Left lung (tissue), 10 donors: ENCODE data around the gene ZNF212. TPM values are rescaled to one million over a fixed set of nuclear protein-coding genes. Genes with fewer than 3 reads are reported as not detected.

Experiments used
- ATAC-seq: fragments of 200-7000 bp; cut with Tn5 transposase; one replicate; pipeline ENCODE4 v1.9.1; 2020; ENCODE audit warnings: moderate library complexity
- DNase-seq, 4 donors: peaks; one replicate each; pipeline ENCODE4 v3.0.0-alpha.2; 2013 to 2020
- H3K27ac ChIP-seq, 2 donors: fragments of 200-600 bp; sonication (generic) in 1 of 2; one replicate each; pipeline versions ENCODE4 v1.5.0 to v1.8.0; 2020 to 2021
- H3K27me3 ChIP-seq, 2 donors: fragments of 200-600 bp; sonication (generic) in 1 of 2; one replicate each; pipeline versions ENCODE4 v1.5.0 to v1.8.0; 2020 to 2021
- H3K36me3 ChIP-seq, 2 donors: fragments of 200-600 bp; sonication (generic) in 1 of 2; one replicate each; pipeline versions ENCODE4 v1.5.0 to v1.8.0; 2020 to 2021
- H3K4me1 ChIP-seq, 2 donors: fragments of 200-600 bp; one replicate each; pipeline ENCODE4 v1.8.0; 2021
- H3K4me3 ChIP-seq, 2 donors: fragments of 200-600 bp; sonication (generic) in 1 of 2; one replicate each; pipeline versions ENCODE4 v1.5.0 to v1.8.0; 2020 to 2021; ENCODE audit warnings: mild to moderate bottlenecking in 1 of 2
- H3K9me3 ChIP-seq, 2 donors: fragments of 200-600 bp; sonication (generic) in 1 of 2; one replicate each; pipeline versions ENCODE4 v1.5.0 to v1.8.0; 2020 to 2021
- intact Hi-C, 2 donors: fragments of 100-400 bp; cut with DNase I; formaldehyde crosslinking; loops; one replicate each; pipeline versions ENCODE4 v1.11.2 to v1.14.2; 2022
- polyA plus RNA-seq, 6 donors: library from polyadenylated mRNA; unstranded; fragments of 120-200 nt; gene quantifications; one replicate each; pipeline ENCODE4 v1.2.1, GENCODE V29; 2013; ENCODE audit not compliant: insufficient read length in 6 of 6
- total RNA-seq, 2 donors: library from RNA; stranded (reverse); fragmentation: NEBNext Ultra II Directional; extraction: Animal tissue kit (Norgen Biotek cat#: 25700); gene quantifications; one replicate each; pipeline ENCODE4 v1.2.1, GENCODE V29; 2021
- TF ChIP-seq, protein P1 (sequence below), 2 donors: fragments of 200-600 bp; sonication (generic) in 1 of 2; IDR thresholded peaks; one replicate each; pipeline versions ENCODE4 v1.5.0 to v1.8.0; 2021; ENCODE audit warnings: antibody characterized with exemption in 2 of 2
- donor health status: DM: no; HTN: yes; CAD: no.
- donor health status: DM: no; HTN: no; CAD: no.

The ZNF212 gene
- total and polyA plus RNA-seq, 8 donors, result 7.4 to 18.1 (median 16.0) TPM

- Histone ChIP-seq H3K9me3 (no peaks in the 10 kb centered on the region), H3K36me3 (peaks cover 0 to 68% of the 10 kb centered on the region in 2 donors), H3K4me1 (no peaks in the 10 kb centered on the region), H3K27ac (no peak overlapping the region), H3K4me3 (no peak overlapping the region), H3K27me3 (no peaks in the 10 kb centered on the region)
- ATAC-seq (no peak), DNase-seq (peak in 1 of 4 donors; percentile 22)
- intact Hi-C loops, result no loop called here
- TF ChIP-seq, protein P1, sequence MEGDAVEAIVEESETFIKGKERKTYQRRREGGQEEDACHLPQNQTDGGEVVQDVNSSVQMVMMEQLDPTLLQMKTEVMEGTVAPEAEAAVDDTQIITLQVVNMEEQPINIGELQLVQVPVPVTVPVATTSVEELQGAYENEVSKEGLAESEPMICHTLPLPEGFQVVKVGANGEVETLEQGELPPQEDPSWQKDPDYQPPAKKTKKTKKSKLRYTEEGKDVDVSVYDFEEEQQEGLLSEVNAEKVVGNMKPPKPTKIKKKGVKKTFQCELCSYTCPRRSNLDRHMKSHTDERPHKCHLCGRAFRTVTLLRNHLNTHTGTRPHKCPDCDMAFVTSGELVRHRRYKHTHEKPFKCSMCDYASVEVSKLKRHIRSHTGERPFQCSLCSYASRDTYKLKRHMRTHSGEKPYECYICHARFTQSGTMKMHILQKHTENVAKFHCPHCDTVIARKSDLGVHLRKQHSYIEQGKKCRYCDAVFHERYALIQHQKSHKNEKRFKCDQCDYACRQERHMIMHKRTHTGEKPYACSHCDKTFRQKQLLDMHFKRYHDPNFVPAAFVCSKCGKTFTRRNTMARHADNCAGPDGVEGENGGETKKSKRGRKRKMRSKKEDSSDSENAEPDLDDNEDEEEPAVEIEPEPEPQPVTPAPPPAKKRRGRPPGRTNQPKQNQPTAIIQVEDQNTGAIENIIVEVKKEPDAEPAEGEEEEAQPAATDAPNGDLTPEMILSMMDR (IDR thresholded peaks at IDR 0.05), result no peak
These were observed 12.9 kb downstream of the ZNF212 start for GRCh38 chr7:149252378-149252777.

GRCh38 chr7:149253665-149254064 lies 14.2 kb downstream of the ZNF212 start:
- no peak overlapping the region for H3K4me3 ChIP-seq
- TF ChIP-seq, protein P1 (IDR thresholded peaks at IDR 0.05), result no peak
- intact Hi-C loops, result no loop called here
- peaks cover 0 to 68% of the 10 kb centered on the region in 2 donors for H3K36me3 ChIP-seq
- H3K27me3 ChIP-seq, result no peaks in the 10 kb centered on the region
- ATAC-seq, result no peak
- no peak for DNase-seq
- no peak overlapping the region for H3K27ac ChIP-seq
- H3K9me3 ChIP-seq, result no peaks in the 10 kb centered on the region
- no peaks in the 10 kb centered on the region for H3K4me1 ChIP-seq

DNA sequence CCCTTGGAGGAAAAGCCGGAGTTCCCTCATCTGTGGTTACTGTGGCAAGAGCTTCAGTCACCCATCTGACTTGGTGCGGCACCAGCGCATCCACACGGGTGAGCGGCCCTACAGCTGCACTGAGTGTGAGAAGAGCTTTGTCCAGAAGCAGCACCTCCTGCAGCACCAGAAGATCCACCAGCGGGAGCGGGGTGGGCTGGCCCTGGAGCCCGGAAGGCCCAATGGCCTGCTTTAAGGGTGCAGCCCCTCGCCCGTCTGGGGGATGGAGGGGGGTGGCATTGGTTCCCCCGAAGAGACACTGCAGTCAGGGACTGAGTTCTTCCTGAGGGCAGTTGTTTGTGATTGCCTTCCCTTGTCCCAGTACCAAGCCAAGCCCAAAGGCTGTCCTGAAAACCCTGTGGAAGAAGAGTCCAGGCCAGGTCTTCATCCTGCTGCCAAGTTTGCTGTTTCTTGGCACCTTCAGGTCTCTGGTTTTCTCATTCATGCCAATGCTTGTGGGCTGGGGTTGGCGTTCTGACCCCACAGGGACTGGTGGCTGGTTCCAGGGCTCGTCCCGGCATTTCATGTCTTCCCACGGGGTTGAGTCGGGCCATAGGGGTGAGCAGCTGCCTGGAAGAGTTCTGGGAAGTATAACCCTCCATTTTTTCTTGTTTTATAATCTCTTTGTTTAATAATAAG lies 14.9 kb downstream of the ZNF212 start:
- Histone ChIP-seq H3K4me1 (no peaks in the 10 kb centered on the region), H3K27me3 (no peaks in the 10 kb centered on the region), H3K9me3 (no peaks in the 10 kb centered on the region), H3K4me3 (no peak overlapping the region), H3K27ac (no peak overlapping the region), H3K36me3 (peaks cover 0 to 68% of the 10 kb centered on the region in 2 donors)
- DNase-seq (no peak), ATAC-seq (no peak)
- TF ChIP-seq, protein P1 (IDR thresholded peaks at IDR 0.05), result no peak
- intact Hi-C loops, result no loop called here

DNA sequence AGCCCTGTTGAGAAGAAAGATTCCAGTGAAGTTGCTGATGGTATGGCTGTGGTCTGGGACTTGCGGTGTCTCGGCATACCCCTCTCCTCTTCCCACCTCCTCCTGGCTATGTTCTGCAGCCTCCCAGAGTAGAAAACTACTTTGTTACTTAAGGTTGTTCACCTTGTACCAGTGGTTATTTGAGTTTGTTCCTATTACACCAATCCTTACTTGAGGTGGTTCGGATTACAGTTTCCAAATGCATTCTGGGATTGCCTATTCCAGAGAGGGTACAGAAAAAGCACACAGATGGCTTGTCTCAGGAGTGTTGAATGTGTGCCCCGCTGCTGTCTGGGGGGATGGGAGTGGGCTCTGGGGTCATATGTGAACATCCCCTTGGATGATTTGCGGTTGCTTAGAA lies 15.7 kb downstream of the ZNF212 start:
- Histone ChIP-seq H3K27ac (no peak overlapping the region), H3K4me1 (no peaks in the 10 kb centered on the region), H3K9me3 (no peaks in the 10 kb centered on the region), H3K27me3 (no peaks in the 10 kb centered on the region), H3K4me3 (no peak overlapping the region), H3K36me3 (peaks cover 0 to 62% of the 10 kb centered on the region in 2 donors)
- no peak for ATAC-seq
- DNase-seq, result no peak
- intact Hi-C loops, result no loop called here
- TF ChIP-seq, protein P1 (IDR thresholded peaks at IDR 0.05), result no peak

DNA sequence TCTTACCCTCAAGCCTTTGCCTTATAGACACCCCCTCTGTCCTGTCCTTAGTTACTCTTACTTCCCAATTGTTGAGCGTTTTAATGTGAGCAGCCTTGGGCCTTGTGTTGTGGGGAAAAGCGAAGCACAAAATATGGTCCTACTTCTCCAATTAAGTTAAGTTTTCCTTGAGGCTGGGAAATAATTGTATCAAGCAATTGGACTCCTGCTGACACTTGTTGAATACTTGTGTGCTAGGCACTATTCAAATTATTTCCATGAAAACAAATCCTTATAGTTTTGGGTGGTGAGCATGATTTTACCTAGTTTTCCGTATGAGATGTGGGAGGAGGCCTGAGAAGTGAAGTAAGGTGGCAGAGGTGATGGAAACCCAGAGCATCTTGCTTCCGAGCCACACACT lies 17.1 kb downstream of the ZNF212 start:
- Histone ChIP-seq H3K27ac (no peak overlapping the region), H3K36me3 (peaks cover 0 to 48% of the 10 kb centered on the region in 2 donors), H3K4me3 (no peak overlapping the region), H3K9me3 (no peaks in the 10 kb centered on the region), H3K4me1 (peaks cover 0 to 4% of the 10 kb centered on the region in 2 donors), H3K27me3 (no peaks in the 10 kb centered on the region)
- intact Hi-C loops, result no loop called here
- TF ChIP-seq, protein P1 (IDR thresholded peaks at IDR 0.05), result no peak
- DNase-seq, result no peak
- no peak for ATAC-seq
